Measurements from ENCODE around the gene KLF9.
"Not testable (repeated sequence)": the region's sequence is repeated elsewhere in the genome, so short reads cannot be mapped to it uniquely, and the experiment has no call there.

The KLF9 gene

GRCh38 chr9:70403618-70404025 lies 10.8 kb downstream of the KLF9 start:
- no peak for DNase-seq (ENCODE audit: low spot score)

GRCh38 chr9:70403166-70403565 lies 11.3 kb downstream of the KLF9 start:
- DNase-seq (ENCODE audit: low spot score) = no peak

GRCh38 chr9:70402213-70402612 lies 12.2 kb downstream of the KLF9 start:
- DNase-seq (ENCODE audit: low spot score) = no peak

GRCh38 chr9:70401241-70401640 lies 13.2 kb downstream of the KLF9 start:
- not testable (repeated sequence) for DNase-seq (ENCODE audit: low spot score)

GRCh38 chr9:70400107-70400892 lies 14.2 kb downstream of the KLF9 start:
- no peak for DNase-seq (ENCODE audit: low spot score)

- no peak for DNase-seq (ENCODE audit: low spot score)
These were observed 15.3 kb downstream of the KLF9 start for GRCh38 chr9:70399141-70399540.

- peak; percentile 66 for DNase-seq (ENCODE audit: low spot score)
These were observed 16.3 kb downstream of the KLF9 start for GRCh38 chr9:70398145-70398556.

- no peak for DNase-seq (ENCODE audit: low spot score)
These were observed 18.8 kb downstream of the KLF9 start for GRCh38 chr9:70395652-70396051.

- DNase-seq (ENCODE audit: low spot score) = no peak
These were observed 21.6 kb downstream of the KLF9 start for GRCh38 chr9:70392850-70393249.

GRCh38 chr9:70392189-70392588 lies 22.3 kb downstream of the KLF9 start:
- no peak for DNase-seq (ENCODE audit: low spot score)

GRCh38 chr9:70390933-70391341 lies 23.5 kb downstream of the KLF9 start:
- no peak for DNase-seq (ENCODE audit: low spot score)

GRCh38 chr9:70389621-70390266 lies 24.7 kb downstream of the KLF9 start:
- DNase-seq (ENCODE audit: low spot score) = no peak

- DNase-seq (ENCODE audit: low spot score) = no peak
These were observed 25.3 kb downstream of the KLF9 start for GRCh38 chr9:70389188-70389587.

GRCh38 chr9:70387663-70388062 lies 26.8 kb downstream of the KLF9 start:
- DNase-seq (ENCODE audit: low spot score) = no peak

- DNase-seq (ENCODE audit: low spot score) = peak; percentile 47
These were observed 29.0 kb downstream of the KLF9 start for GRCh38 chr9:70385426-70385825.

GRCh38 chr9:70382709-70383605 lies 31.5 kb downstream of the KLF9 start:
- DNase-seq (ENCODE audit: low spot score) = no peak

- no peak for DNase-seq (ENCODE audit: low spot score)
These were observed 32.3 kb downstream of the KLF9 start for GRCh38 chr9:70382046-70382708.

- no peak for DNase-seq (ENCODE audit: low spot score)
These were observed 39.4 kb downstream of the KLF9 start for GRCh38 chr9:70374962-70375618.

GRCh38 chr9:70367305-70367930 lies 47.0 kb downstream of the KLF9 start:
- DNase-seq (ENCODE audit: low spot score) = no peak

GRCh38 chr9:70363760-70364159 lies 50.7 kb downstream of the KLF9 start:
- DNase-seq (ENCODE audit: low spot score) = no peak

- DNase-seq (ENCODE audit: low spot score) = no peak
These were observed 51.5 kb downstream of the KLF9 start for GRCh38 chr9:70362952-70363351.

Measured in Ammon's horn (tissue), 1 donor.